H1 (cell line): ENCODE data around the gene FLRT2. TPM values are rescaled to one million over a fixed set of nuclear protein-coding genes. Genes with fewer than 3 reads are reported as not detected.

ENCODE experiments used
- CTCF ChIA-PET: fragments of 300-600 bp; sonication (Branson Sonifier 250); formaldehyde crosslinking; loops from one replicate; lab custom pipeline; 2021; ENCODE audit not compliant: partially characterized antibody; lab: Charles Lee
- POLR2A ChIA-PET: fragments of 300-600 bp; sonication (Branson Sonifier 250); formaldehyde crosslinking; loops from one replicate; lab custom pipeline; 2021; ENCODE audit warnings: inconsistent platforms; ENCODE audit not compliant: partially characterized antibody; lab: Charles Lee
- DNase-seq, 2 experiments: peaks; one replicate each; pipeline versions ENCODE4 v3.0.0 to v3.0.0-alpha.2; 2010 to 2022; ENCODE audit warnings: low spot score in 2 of 2, low read depth in 1 of 2, mixed read lengths in 1 of 2
- FAIRE-seq: peaks from 2 replicates; lab custom pipeline; 2011; peaks lifted over from hg19 to GRCh38; lab: Jason Lieb, UNC
- H2AFZ ChIP-seq: 2 replicates; pipeline ENCODE4 v1.8.1; 2012; ENCODE audit warnings: low read length, inconsistent platforms
- H2AK5ac ChIP-seq: 2 replicates; pipeline ENCODE4 v1.6.1; 2013; ENCODE audit warnings: low read depth, low read length
- H2BK120ac ChIP-seq: replicated peaks from 2 replicates; pipeline ENCODE3; 2013; ENCODE audit warnings: low read depth, low read length, inconsistent platforms
- H2BK12ac ChIP-seq: 2 replicates; pipeline ENCODE4 v1.6.1; 2013; ENCODE audit warnings: low read depth, low read length
- H2BK15ac ChIP-seq: 2 replicates; pipeline ENCODE4 v1.6.1; 2013; ENCODE audit warnings: low read length
- H2BK20ac ChIP-seq: 2 replicates; pipeline ENCODE4 v1.6.1; 2013; ENCODE audit warnings: low read length
- H2BK5ac ChIP-seq: 2 replicates; pipeline ENCODE4 v1.6.1; 2013; ENCODE audit warnings: low read depth, low read length
- H3K14ac ChIP-seq: 2 replicates; pipeline ENCODE4 v1.6.1; 2013; ENCODE audit warnings: inconsistent platforms; ENCODE audit not compliant: insufficient read length
- H3K18ac ChIP-seq: 2 replicates; pipeline ENCODE4 v1.6.1; 2013; ENCODE audit warnings: low read length; ENCODE audit errors: extremely low read depth
- H3K23ac ChIP-seq: 2 replicates; pipeline ENCODE4 v1.6.1; 2013; ENCODE audit warnings: inconsistent platforms; ENCODE audit not compliant: insufficient read length
- H3K23me2 ChIP-seq: 2 replicates; pipeline ENCODE4 v1.6.1; 2013; ENCODE audit warnings: low read depth, low read length
- H3K27ac ChIP-seq: 2 replicates; pipeline ENCODE4 v1.6.1; 2011; ENCODE audit warnings: low read depth, low read length, inconsistent platforms
- H3K27me3 ChIP-seq, 4 experiments: replicated peaks in 1 of 4; 1 replicate in 1 of 4; 2 replicates in 3 of 4; pipeline versions ENCODE4 v1.6.1 to v1.8.1; 2011 to 2013; ENCODE audit warnings: low read length in 3 of 4, mild to moderate bottlenecking in 3 of 4, inconsistent platforms in 2 of 4, mixed read lengths in 2 of 4, moderate library complexity in 1 of 4; ENCODE audit not compliant: control insufficient read depth in 3 of 4, insufficient read depth in 3 of 4; ENCODE audit errors: extremely low read depth in 1 of 4
- H3K36me3 ChIP-seq, 4 experiments: 2 replicates each; pipeline versions ENCODE4 v1.6.1 to v1.8.1; 2011 to 2013; ENCODE audit warnings: mild to moderate bottlenecking in 4 of 4, low read length in 3 of 4, moderate library complexity in 2 of 4, control low read depth in 1 of 4, inconsistent platforms in 1 of 4; ENCODE audit not compliant: insufficient read depth in 4 of 4, control insufficient read depth in 2 of 4
- H3K4ac ChIP-seq: replicated peaks from 2 replicates; pipeline ENCODE3; 2013; ENCODE audit warnings: low read length, low read depth, mixed read lengths, inconsistent platforms; ENCODE audit not compliant: insufficient read length
- H3K4me1 ChIP-seq, 4 experiments: replicated peaks in 1 of 4; 1 replicate in 1 of 4; 2 replicates in 3 of 4; pipeline versions ENCODE4 v1.6.1 to v1.8.1; 2011 to 2013; ENCODE audit warnings: low read length in 3 of 4, inconsistent platforms in 2 of 4, mixed read lengths in 1 of 4; ENCODE audit not compliant: insufficient read depth in 4 of 4, control insufficient read depth in 3 of 4
- H3K4me2 ChIP-seq, 2 experiments: 2 replicates each; pipeline versions ENCODE4 v1.6.1 to v1.8.1; 2011 to 2013; ENCODE audit warnings: low read depth in 2 of 2, low read length in 2 of 2, control low read depth in 1 of 2, inconsistent platforms in 1 of 2, mild to moderate bottlenecking in 1 of 2; ENCODE audit not compliant: insufficient read depth in 1 of 2
- H3K4me3 ChIP-seq, 4 experiments: fragments of 200-600, 300-600 bp in 1 of 4; sonication (generic), shearing (Covaris generic), sonication (Bioruptor Twin) in 1 of 4; 2 replicates each; pipeline versions ENCODE4 v1.5.1 to v1.8.1; 2011 to 2016; ENCODE audit warnings: low read length in 4 of 4, low read depth in 3 of 4, control low read depth in 2 of 4, inconsistent platforms in 2 of 4, mild to moderate bottlenecking in 2 of 4, mixed read lengths in 1 of 4, moderate library complexity in 1 of 4; ENCODE audit not compliant: insufficient read depth in 2 of 4; ENCODE audit errors: extremely low read depth in 1 of 4
- H3K56ac ChIP-seq: replicated peaks from 2 replicates; pipeline ENCODE3; 2013; ENCODE audit warnings: low read depth, mild to moderate bottlenecking, mixed read lengths, low read length, inconsistent platforms; ENCODE audit not compliant: insufficient read length
- H3K79me1 ChIP-seq: 2 replicates; pipeline ENCODE4 v1.6.1; 2013; ENCODE audit warnings: low read depth, low read length, control low read depth
- H3K79me2 ChIP-seq, 2 experiments: 2 replicates each; pipeline versions ENCODE4 v1.6.1 to v1.8.1; 2012 to 2013; ENCODE audit warnings: low read length in 2 of 2, mild to moderate bottlenecking in 2 of 2, inconsistent platforms in 1 of 2; ENCODE audit not compliant: insufficient read depth in 2 of 2, control insufficient read depth in 1 of 2
- H3K9ac ChIP-seq, 4 experiments: replicated peaks in 1 of 4; 1 replicate in 1 of 4; 2 replicates in 3 of 4; pipeline versions ENCODE4 v1.6.1 to v1.8.1; 2011 to 2013; ENCODE audit warnings: low read depth in 3 of 4, low read length in 3 of 4, control low read depth in 2 of 4, mild to moderate bottlenecking in 2 of 4, moderate library complexity in 2 of 4, inconsistent platforms in 1 of 4; ENCODE audit errors: extremely low read depth in 1 of 4
- H3K9me3 ChIP-seq, 2 experiments: 2 replicates each; pipeline versions ENCODE4 v1.6.1 to v1.8.1; 2012 to 2013; ENCODE audit warnings: mild to moderate bottlenecking in 2 of 2, moderate library complexity in 2 of 2, control low read depth in 1 of 2, inconsistent platforms in 1 of 2, low read depth in 1 of 2, low read length in 1 of 2, mixed read lengths in 1 of 2; ENCODE audit not compliant: insufficient read depth in 2 of 2
- H4K20me1 ChIP-seq, 2 experiments: replicated peaks in 1 of 2; 2 replicates each; pipeline versions ENCODE3 to v1.8.1; 2011 to 2013; ENCODE audit warnings: inconsistent platforms in 2 of 2, low read length in 2 of 2, mild to moderate bottlenecking in 1 of 2; ENCODE audit not compliant: insufficient read depth in 2 of 2, control insufficient read depth in 1 of 2
- H4K5ac ChIP-seq: 2 replicates; pipeline ENCODE4 v1.6.1; 2013; ENCODE audit warnings: low read length, low read depth, mixed read lengths, inconsistent platforms; ENCODE audit not compliant: insufficient read length
- H4K8ac ChIP-seq: 2 replicates; pipeline ENCODE4 v1.8.0; 2013; ENCODE audit warnings: mild to moderate bottlenecking, moderate library complexity, low read length, inconsistent platforms; ENCODE audit not compliant: insufficient read depth; ENCODE audit errors: extremely low read depth
- H4K91ac ChIP-seq: replicated peaks from 2 replicates; pipeline ENCODE3; 2013; ENCODE audit warnings: low read length, mixed read lengths, inconsistent platforms; ENCODE audit not compliant: insufficient read length
- JUN ChIP-seq: IDR thresholded peaks from 2 replicates; pipeline ENCODE4 v1.6.1; 2011; ENCODE audit warnings: low read depth, mild to moderate bottlenecking, improper control_type of control experiment, low read length
- ZNF274 ChIP-seq: IDR thresholded peaks from 2 replicates; pipeline ENCODE4 v1.7.0; 2012; ENCODE audit warnings: low read length, borderline replicate concordance; ENCODE audit errors: extremely low read depth
- WGBS, 2 experiments: shearing (Covaris generic) in 1 of 2; methylation state at CpG; one replicate each; pipeline versions ENCODE4 v1.1.6 to v1.1.7; 2013 to 2015; ENCODE audit warnings: low lambda C conversion rate in 2 of 2, mixed read lengths in 2 of 2, inconsistent platforms in 1 of 2, low coverage in 1 of 2, missing lambda C conversion rate in 1 of 2; ENCODE audit not compliant: insufficient replicate concordance in 2 of 2, insufficient coverage in 1 of 2, insufficient read length in 1 of 2; ENCODE audit errors: extremely low coverage in 1 of 2, missing lambda C conversion rate in 1 of 2; 5-methylcytosine and 5-hydroxymethylcytosine counted together
- polyA plus RNA-seq, 7 experiments: library from polyadenylated mRNA; depleted of rRNA in 3 of 7; stranded (reverse) in 5 of 7; unstranded in 2 of 7; fragments of >200 nt in 5 of 7; fragments of 200-250 nt in 2 of 7; gene quantifications; 1 replicate in 5 of 7; 2 replicates in 1 of 7; 4 replicates in 1 of 7; pipeline versions ENCODE4 v1.2.1 to v1.2.3, GENCODE V29; 2011 to 2013; ENCODE audit warnings: missing spikeins in 2 of 7, mixed read lengths in 2 of 7
- total RNA-seq: library from RNA; stranded (reverse); fragmentation: NEBNext Ultra II Directional; extraction: Animal tissue kit (Norgen Biotek cat#: 25700); gene quantifications from 2 replicates; pipeline ENCODE4 v1.2.1, GENCODE V29; 2021

Gene FLRT2
- total and polyA plus RNA-seq, 2 of the 8 experiments (the other 6 are each of a cell fraction or from before 2014, with no cell fraction given) = 2.4 to 6.9 TPM

- no peak overlapping the region for H4K5ac ChIP-seq
- no peak overlapping the region for H3K4me3 ChIP-seq
- no peak overlapping the region for H2BK120ac ChIP-seq
- no peaks in the 10 kb centered on the region for H3K36me3 ChIP-seq
- no peaks in the 10 kb centered on the region for H3K23me2 ChIP-seq
- no peaks in the 10 kb centered on the region for H3K4me1 ChIP-seq
- no peak overlapping the region for H4K8ac ChIP-seq
- H3K27ac ChIP-seq = no peak overlapping the region
- H3K9ac ChIP-seq = no peak overlapping the region
- no peak overlapping the region for H2BK5ac ChIP-seq
- 99% methylated on average over 4 of the region's 6 CpGs; no CpG with 5 or more reads in 1 of the 2 experiments for WGBS, 2 experiments
- H4K20me1 ChIP-seq = no peaks in the 10 kb centered on the region
- H4K91ac ChIP-seq = no peak overlapping the region
- H3K79me2 ChIP-seq = no peaks in the 10 kb centered on the region
- H3K27me3 ChIP-seq = no peaks in the 10 kb centered on the region
- no peaks in the 10 kb centered on the region for H3K79me1 ChIP-seq
- H3K23ac ChIP-seq = no peak overlapping the region
- H2BK20ac ChIP-seq = no peak overlapping the region
- H3K14ac ChIP-seq = no peak overlapping the region
- no peak overlapping the region for H2BK15ac ChIP-seq
- no peak overlapping the region for H2AFZ ChIP-seq
- no peaks in the 10 kb centered on the region for H3K9me3 ChIP-seq
- no peak overlapping the region for H3K18ac ChIP-seq
- DNase-seq = no peak
- no peak overlapping the region for H3K56ac ChIP-seq
- ChIA-PET CTCF (interaction anchor here (1.5 to 2.0 kb wide), 2 partner anchors 11 to 19 kb away, joined by 5 to 8 read pairs; no protein-coding TSS in a partner anchor), POLR2A (no interaction called here)
- no peak for FAIRE-seq
- H3K4ac ChIP-seq = no peak overlapping the region
- H2BK12ac ChIP-seq = no peak overlapping the region
- no peak overlapping the region for H2AK5ac ChIP-seq
- H3K4me2 ChIP-seq = no peak overlapping the region
- TF ChIP-seq JUN = no peak
- no peak for TF ChIP-seq ZNF274
These were observed 21.1 kb upstream of the FLRT2 start for GRCh38 chr14:85508863-85509262.
